RWPE2 (cell line): ENCODE results near the gene SMIM36.

Experiments used
- ATAC-seq: fragments of 200-7000 bp; cut with Tn5 transposase; 3 replicates; pipeline ENCODE4 v1.9.1; 2021; ENCODE audit warnings: low read depth
- DNase-seq: peaks from one replicate; pipeline ENCODE4 v3.0.0-alpha.2; 2020; ENCODE audit warnings: low spot score
- H3K27ac ChIP-seq: fragments of 450-650 bp; 2 replicates; pipeline ENCODE4 v1.5.1; 2017; ENCODE audit warnings: mild to moderate bottlenecking; ENCODE audit not compliant: poor library complexity, severe bottlenecking
- H3K27me3 ChIP-seq: fragments of 250-450 bp; sonication (Bioruptor Pico); 2 replicates; pipeline ENCODE4 v1.5.1; 2021; ENCODE audit warnings: mild to moderate bottlenecking, moderate library complexity; ENCODE audit not compliant: insufficient read depth, poor library complexity, severe bottlenecking
- H3K36me3 ChIP-seq: fragments of 250-450 bp; sonication (Bioruptor Pico); 2 replicates; pipeline ENCODE4 v1.5.1; 2020; ENCODE audit warnings: low read depth, mild to moderate bottlenecking, moderate library complexity
- H3K4me1 ChIP-seq: fragments of 250-450 bp; sonication (Bioruptor Pico); 2 replicates; pipeline ENCODE4 v1.5.1; 2021; ENCODE audit warnings: mild to moderate bottlenecking, moderate library complexity; ENCODE audit not compliant: insufficient read depth, poor library complexity, severe bottlenecking
- H3K4me3 ChIP-seq: fragments of 250-450 bp; sonication (Bioruptor Pico); 2 replicates; pipeline ENCODE4 v1.5.1; 2021; ENCODE audit warnings: mild to moderate bottlenecking, moderate library complexity; ENCODE audit not compliant: severe bottlenecking
- H3K9me3 ChIP-seq: fragments of 250-450 bp; sonication (Bioruptor Pico); 2 replicates; pipeline ENCODE4 v1.5.1; 2021; ENCODE audit warnings: mild to moderate bottlenecking, moderate library complexity; ENCODE audit not compliant: severe bottlenecking
- CTCF ChIP-seq: fragments of 450-650 bp; IDR thresholded peaks from one replicate; pipeline ENCODE4 v1.5.1; 2017; ENCODE audit warnings: mild to moderate bottlenecking, moderate library complexity; ENCODE audit not compliant: poor library complexity, severe bottlenecking

The SMIM36 gene

DNA sequence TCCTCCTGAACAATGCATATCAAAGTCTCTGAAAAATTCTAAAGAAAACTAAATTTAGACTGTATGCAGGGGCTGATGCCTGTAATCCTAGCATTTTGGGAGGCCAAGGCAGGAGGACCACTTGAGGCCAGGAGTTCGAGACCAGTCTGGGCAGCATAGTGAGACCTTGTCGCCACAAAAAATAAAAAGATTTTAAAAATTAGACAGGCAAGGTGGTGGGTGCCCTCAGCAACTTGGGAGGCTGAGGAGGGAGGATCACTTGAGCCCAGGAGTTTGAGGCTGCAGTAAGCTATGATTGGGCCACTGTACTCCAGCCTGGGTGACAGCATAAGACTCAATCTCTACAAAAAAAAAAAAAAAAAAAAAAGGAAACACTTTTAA lies 59.5 kb downstream of the SMIM36 start:
- ATAC-seq (no peak), DNase-seq (no peak)
- peaks cover 44% of the 10 kb centered on the region for H3K4me1 ChIP-seq
- no peaks in the 10 kb centered on the region for H3K27me3 ChIP-seq
- peak overlapping the region; percentile 60 for H3K27ac ChIP-seq
- TF ChIP-seq CTCF = no peak
- no peaks in the 10 kb centered on the region for H3K9me3 ChIP-seq
- H3K4me3 ChIP-seq = no peak overlapping the region
- no peaks in the 10 kb centered on the region for H3K36me3 ChIP-seq

DNA sequence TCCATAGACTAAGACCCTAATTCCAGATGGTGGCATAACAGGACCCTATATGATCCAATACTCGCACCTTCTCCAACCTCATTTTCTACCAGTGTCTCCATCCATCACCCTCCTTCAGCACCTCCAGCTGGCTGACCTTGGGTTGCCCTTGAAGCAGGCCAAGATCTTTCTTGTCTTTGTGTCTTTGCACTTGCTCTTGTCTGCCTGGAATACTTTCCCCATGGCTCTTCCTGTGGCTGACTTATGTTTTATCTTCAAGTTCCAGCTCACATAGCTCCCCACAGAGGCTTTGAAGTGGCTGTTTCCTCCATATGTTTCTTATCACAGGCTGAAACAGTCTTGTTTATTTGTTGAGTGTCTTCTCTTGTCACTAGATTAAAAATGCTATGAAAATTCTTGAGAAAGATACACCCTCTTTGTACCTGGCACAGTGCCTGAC lies 60.0 kb downstream of the SMIM36 start:
- H3K4me1 ChIP-seq = peaks cover 39% of the 10 kb centered on the region
- H3K9me3 ChIP-seq = no peaks in the 10 kb centered on the region
- no peaks in the 10 kb centered on the region for H3K36me3 ChIP-seq
- ATAC-seq (no peak), DNase-seq (no peak)
- H3K4me3 ChIP-seq = no peak overlapping the region
- no peaks in the 10 kb centered on the region for H3K27me3 ChIP-seq
- peak overlapping the region; percentile 60 for H3K27ac ChIP-seq
- TF ChIP-seq CTCF = no peak

DNA sequence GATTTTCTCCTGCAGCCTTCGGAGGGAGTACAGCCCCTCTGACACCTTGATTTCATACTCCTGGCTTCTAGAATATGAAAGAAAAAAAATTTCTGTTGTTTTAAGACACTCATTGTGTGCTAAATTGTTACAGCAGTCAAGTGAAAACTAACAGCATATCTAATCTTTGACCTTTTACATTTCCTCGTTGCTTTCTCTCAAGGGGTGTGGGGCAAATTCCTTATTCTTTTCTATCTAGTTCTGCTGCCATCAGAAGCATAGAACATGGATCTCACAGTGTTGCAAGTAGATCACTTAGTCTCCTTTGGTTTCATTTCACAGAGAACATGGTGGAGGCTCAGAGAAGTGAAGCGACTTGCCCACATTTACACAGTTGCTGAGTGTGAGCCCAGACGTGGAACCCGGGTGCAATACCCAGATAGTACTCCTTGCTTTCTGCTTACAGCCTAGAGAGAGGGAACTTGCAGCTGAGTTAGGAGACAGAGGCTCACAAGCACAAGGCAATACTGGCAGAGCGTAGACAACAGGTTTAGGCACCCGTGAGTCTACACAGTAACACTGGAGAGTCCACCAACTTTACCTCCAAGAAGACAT lies 60.9 kb downstream of the SMIM36 start:
- ATAC-seq = no peak
- Histone ChIP-seq H3K4me3 (no peak overlapping the region), H3K9me3 (no peaks in the 10 kb centered on the region)

GRCh38 chr17:55448681-55449080 lies 62.6 kb downstream of the SMIM36 start:
- DNase-seq (no peak), ATAC-seq (peak; percentile 58)

More for the DNA sequence above, 60.9 kb downstream of the SMIM36 start:
- peaks cover 35% of the 10 kb centered on the region for H3K4me1 ChIP-seq
- H3K36me3 ChIP-seq = no peaks in the 10 kb centered on the region
- H3K27ac ChIP-seq = no peak overlapping the region
- no peak for DNase-seq
- TF ChIP-seq CTCF = no peak
- H3K27me3 ChIP-seq = no peaks in the 10 kb centered on the region

More at GRCh38 chr17:55448681-55449080, 62.6 kb downstream of the SMIM36 start:
- H3K9me3 ChIP-seq = no peaks in the 10 kb centered on the region
- no peaks in the 10 kb centered on the region for H3K27me3 ChIP-seq
- peak overlapping the region; percentile 16 for H3K27ac ChIP-seq
- H3K36me3 ChIP-seq = no peaks in the 10 kb centered on the region
- H3K4me1 ChIP-seq = peaks cover 30% of the 10 kb centered on the region
- no peak overlapping the region for H3K4me3 ChIP-seq
- TF ChIP-seq CTCF = no peak
